IPS-20b (cell line): Measurements from ENCODE around the gene MAPK8IP3.
A peak's percentile ranks its signal among the peaks of the same experiment; 100 is the strongest.

ENCODE experiments used
- H3K27ac ChIP-seq: one replicate; pipeline ENCODE4 v1.5.1; 2013; ENCODE audit warnings: low read length
- H3K27me3 ChIP-seq: 2 replicates; pipeline ENCODE4 v1.6.1; 2013; ENCODE audit warnings: mild to moderate bottlenecking, low read length, inconsistent platforms; ENCODE audit not compliant: insufficient read depth
- H3K36me3 ChIP-seq: 2 replicates; pipeline ENCODE4 v1.6.1; 2013; ENCODE audit warnings: low read depth, mild to moderate bottlenecking, inconsistent platforms, low read length, moderate library complexity; ENCODE audit not compliant: insufficient read depth
- H3K4me1 ChIP-seq: 2 replicates; pipeline ENCODE4 v1.6.1; 2013; ENCODE audit warnings: mild to moderate bottlenecking, control low read depth, inconsistent platforms, low read length, moderate library complexity; ENCODE audit not compliant: insufficient read depth
- H3K4me3 ChIP-seq: 2 replicates; pipeline ENCODE4 v1.5.1; 2013; ENCODE audit warnings: mild to moderate bottlenecking, low read length, inconsistent platforms
- H3K9ac ChIP-seq: 2 replicates; pipeline ENCODE4 v1.6.1; 2013; ENCODE audit warnings: low read depth, mild to moderate bottlenecking, inconsistent platforms, low read length, moderate library complexity
- H3K9me3 ChIP-seq: 2 replicates; pipeline ENCODE4 v1.6.1; 2013; ENCODE audit warnings: mild to moderate bottlenecking, low read depth, low read length, inconsistent platforms; ENCODE audit not compliant: insufficient read depth

The MAPK8IP3 gene

GRCh38 chr16:1781254-1781653, 75.3 kb downstream of the MAPK8IP3 start:
- H3K27ac ChIP-seq, result no peak overlapping the region
- peaks cover 18% of the 10 kb centered on the region; the same call in 1 of the 2 replicates for H3K36me3 ChIP-seq
- H3K4me1 ChIP-seq, result peaks cover 4% of the 10 kb centered on the region
- H3K4me3 ChIP-seq, result peak overlapping the region; percentile 96
- H3K9me3 ChIP-seq, result no peaks in the 10 kb centered on the region
- no peaks in the 10 kb centered on the region for H3K27me3 ChIP-seq
- H3K9ac ChIP-seq, result peak overlapping the region; percentile 73

- no peaks in the 10 kb centered on the region for H3K9me3 ChIP-seq
- H3K4me1 ChIP-seq, result peaks cover 4% of the 10 kb centered on the region
- peak overlapping the region; percentile 96 for H3K4me3 ChIP-seq
- H3K27me3 ChIP-seq, result no peaks in the 10 kb centered on the region
- peak overlapping the region; percentile 73 for H3K9ac ChIP-seq
- no peak overlapping the region for H3K27ac ChIP-seq
- peaks cover 14% of the 10 kb centered on the region; the same call in 1 of the 2 replicates for H3K36me3 ChIP-seq
Observed at GRCh38 chr16:1781758-1782407, 75.9 kb downstream of the MAPK8IP3 start.

- H3K27me3 ChIP-seq, result no peaks in the 10 kb centered on the region
- no peak within 1 kb of the TSS for H3K27ac ChIP-seq
- H3K36me3 ChIP-seq, result peaks cover 8% of the 10 kb centered on the region; the same call in 1 of the 2 replicates
- H3K4me3 ChIP-seq, result peak within 1 kb of the TSS; percentile 96
- peak within 1 kb of the TSS; percentile 90 for H3K9ac ChIP-seq
- peaks cover 4% of the 10 kb centered on the region for H3K4me1 ChIP-seq
- no peaks in the 10 kb centered on the region for H3K9me3 ChIP-seq
Observed at GRCh38 chr16:1782408-1783264, 76.6 kb downstream of the MAPK8IP3 start, which contains the start of the genes NUBP2 and SPSB3. Gene NUBP2 (plus strand): TSS chr16:1782960. CDS start chr16:1783021, 61 bp downstream. Gene SPSB3 (minus strand): TSS chr16:1782571. CDS start chr16:1781483, 1,088 bp downstream.

- no peak overlapping the region for H3K4me3 ChIP-seq
- H3K9ac ChIP-seq, result no peak overlapping the region
- H3K36me3 ChIP-seq, result peaks cover 7% of the 10 kb centered on the region; the same call in 1 of the 2 replicates
- H3K9me3 ChIP-seq, result no peaks in the 10 kb centered on the region
- no peaks in the 10 kb centered on the region for H3K27me3 ChIP-seq
- peaks cover 4% of the 10 kb centered on the region for H3K4me1 ChIP-seq
- H3K27ac ChIP-seq, result no peak overlapping the region
Observed at GRCh38 chr16:1784977-1785845, 79.2 kb downstream of the MAPK8IP3 start.

GRCh38 chr16:1785846-1786170, 79.8 kb downstream of the MAPK8IP3 start:
- H3K9ac ChIP-seq, result no peak overlapping the region
- no peaks in the 10 kb centered on the region for H3K9me3 ChIP-seq
- no peaks in the 10 kb centered on the region for H3K27me3 ChIP-seq
- H3K4me3 ChIP-seq, result no peak overlapping the region
- H3K4me1 ChIP-seq, result peaks cover 4% of the 10 kb centered on the region
- no peak overlapping the region for H3K27ac ChIP-seq
- peaks cover 7% of the 10 kb centered on the region; the same call in 1 of the 2 replicates for H3K36me3 ChIP-seq

GRCh38 chr16:1786242-1787055, 80.5 kb downstream of the MAPK8IP3 start:
- Histone ChIP-seq H3K4me3 (no peak overlapping the region), H3K9me3 (no peaks in the 10 kb centered on the region), H3K4me1 (peaks cover 4% of the 10 kb centered on the region; the same call in 1 of the 2 replicates), H3K27ac (no peak overlapping the region), H3K9ac (no peak overlapping the region), H3K36me3 (peaks cover 7% of the 10 kb centered on the region; the same call in 1 of the 2 replicates), H3K27me3 (no peaks in the 10 kb centered on the region)

- Histone ChIP-seq H3K4me3 (no peak overlapping the region), H3K27ac (no peak overlapping the region), H3K4me1 (peaks cover 4% of the 10 kb centered on the region; the same call in 1 of the 2 replicates), H3K36me3 (peaks cover 7% of the 10 kb centered on the region; the same call in 1 of the 2 replicates), H3K9ac (no peak overlapping the region), H3K27me3 (no peaks in the 10 kb centered on the region), H3K9me3 (no peaks in the 10 kb centered on the region)
Observed at GRCh38 chr16:1787056-1787321, 81.0 kb downstream of the MAPK8IP3 start.

- Histone ChIP-seq H3K9ac (no peak overlapping the region), H3K4me3 (no peak overlapping the region), H3K27me3 (no peaks in the 10 kb centered on the region), H3K27ac (no peak overlapping the region), H3K9me3 (no peaks in the 10 kb centered on the region), H3K4me1 (peaks cover 4% of the 10 kb centered on the region; the same call in 1 of the 2 replicates), H3K36me3 (peaks cover 7% of the 10 kb centered on the region; the same call in 1 of the 2 replicates)
Observed at GRCh38 chr16:1787322-1788094, 81.5 kb downstream of the MAPK8IP3 start.

- Histone ChIP-seq H3K9me3 (no peaks in the 10 kb centered on the region), H3K27ac (no peak overlapping the region), H3K4me1 (peaks cover 4% of the 10 kb centered on the region; the same call in 1 of the 2 replicates), H3K27me3 (no peaks in the 10 kb centered on the region), H3K36me3 (peaks cover 7% of the 10 kb centered on the region; the same call in 1 of the 2 replicates), H3K9ac (no peak overlapping the region), H3K4me3 (no peak overlapping the region)
Observed at GRCh38 chr16:1788095-1788707, 82.2 kb downstream of the MAPK8IP3 start.

GRCh38 chr16:1788708-1789100, 82.7 kb downstream of the MAPK8IP3 start:
- Histone ChIP-seq H3K36me3 (peaks cover 7% of the 10 kb centered on the region; the same call in 1 of the 2 replicates), H3K27me3 (no peaks in the 10 kb centered on the region), H3K4me3 (no peak overlapping the region), H3K4me1 (peaks cover 4% of the 10 kb centered on the region; the same call in 1 of the 2 replicates), H3K9ac (no peak overlapping the region), H3K27ac (no peak overlapping the region), H3K9me3 (no peaks in the 10 kb centered on the region)
